ENCODE results near the gene GPR143. TPM values are rescaled to one million over a fixed set of nuclear protein-coding genes. Genes with fewer than 3 reads are reported as not detected.
"Not testable (repeated sequence)": the region's sequence is repeated elsewhere in the genome, so short reads cannot be mapped to it uniquely, and the experiment has no call there.

The GPR143 gene
- total RNA-seq, result 1 to 10 TPM; 1.7 to 2.7 TPM
- polyA plus RNA-seq (ENCODE audit: insufficient read depth, low read depth, low replicate concordance), result 2.5 TPM
- long read RNA-seq, donor 1, result 0 reads
- long read RNA-seq, donor 2, result 0 reads

DNA sequence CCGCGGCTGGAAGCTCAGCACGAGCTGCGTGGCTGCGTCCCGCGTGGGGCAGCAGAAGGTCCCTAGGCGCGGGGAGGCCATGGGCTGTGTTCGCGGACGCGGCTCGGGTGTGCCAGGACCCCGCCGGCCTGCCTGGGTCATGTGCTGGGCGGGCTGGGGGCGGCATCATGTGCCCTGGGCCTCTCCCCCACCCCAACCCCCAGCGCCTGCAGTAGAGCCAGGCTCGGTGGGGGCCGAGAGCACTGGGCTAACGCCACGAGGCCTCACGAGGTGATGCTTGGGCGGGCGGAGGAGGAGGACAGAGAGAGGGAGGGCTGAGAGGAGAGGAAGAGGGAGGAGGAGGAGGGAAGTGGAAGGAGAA lies at the start of gene GPR143:
TSS of gene GPR143 (minus strand) at position 111 of the 361 bp plus-strand sequence. CDS start at position 81, 30 bp downstream.
- intact Hi-C loops (cut with DNase I; ENCODE audit: low total_unique reads), result no loop called here
- 16% methylated on average over 8 of the region's 26 CpGs; no CpG with 5 or more reads in 1 of the 2 donors for WGBS, 2 donors
- DNase-seq, result peak; percentile 18
- peak within 1 kb of the TSS; percentile 9 to 23 for H3K4me3 ChIP-seq
- no peaks in the 10 kb centered on the region for H3K9me3 ChIP-seq
- no peaks in the 10 kb centered on the region for H3K4me1 ChIP-seq
- TF ChIP-seq, protein P1, sequence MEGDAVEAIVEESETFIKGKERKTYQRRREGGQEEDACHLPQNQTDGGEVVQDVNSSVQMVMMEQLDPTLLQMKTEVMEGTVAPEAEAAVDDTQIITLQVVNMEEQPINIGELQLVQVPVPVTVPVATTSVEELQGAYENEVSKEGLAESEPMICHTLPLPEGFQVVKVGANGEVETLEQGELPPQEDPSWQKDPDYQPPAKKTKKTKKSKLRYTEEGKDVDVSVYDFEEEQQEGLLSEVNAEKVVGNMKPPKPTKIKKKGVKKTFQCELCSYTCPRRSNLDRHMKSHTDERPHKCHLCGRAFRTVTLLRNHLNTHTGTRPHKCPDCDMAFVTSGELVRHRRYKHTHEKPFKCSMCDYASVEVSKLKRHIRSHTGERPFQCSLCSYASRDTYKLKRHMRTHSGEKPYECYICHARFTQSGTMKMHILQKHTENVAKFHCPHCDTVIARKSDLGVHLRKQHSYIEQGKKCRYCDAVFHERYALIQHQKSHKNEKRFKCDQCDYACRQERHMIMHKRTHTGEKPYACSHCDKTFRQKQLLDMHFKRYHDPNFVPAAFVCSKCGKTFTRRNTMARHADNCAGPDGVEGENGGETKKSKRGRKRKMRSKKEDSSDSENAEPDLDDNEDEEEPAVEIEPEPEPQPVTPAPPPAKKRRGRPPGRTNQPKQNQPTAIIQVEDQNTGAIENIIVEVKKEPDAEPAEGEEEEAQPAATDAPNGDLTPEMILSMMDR (IDR thresholded peaks at IDR 0.05), result no peak
- no peak for TF ChIP-seq POLR2A (IDR thresholded peaks at IDR 0.05)
- H3K36me3 ChIP-seq (ENCODE audit: low read depth, missing control alignments), result no peaks in the 10 kb centered on the region
- H3K27me3 ChIP-seq, result no peaks in the 10 kb centered on the region
- no peak within 1 kb of the TSS for H3K27ac ChIP-seq

DNA sequence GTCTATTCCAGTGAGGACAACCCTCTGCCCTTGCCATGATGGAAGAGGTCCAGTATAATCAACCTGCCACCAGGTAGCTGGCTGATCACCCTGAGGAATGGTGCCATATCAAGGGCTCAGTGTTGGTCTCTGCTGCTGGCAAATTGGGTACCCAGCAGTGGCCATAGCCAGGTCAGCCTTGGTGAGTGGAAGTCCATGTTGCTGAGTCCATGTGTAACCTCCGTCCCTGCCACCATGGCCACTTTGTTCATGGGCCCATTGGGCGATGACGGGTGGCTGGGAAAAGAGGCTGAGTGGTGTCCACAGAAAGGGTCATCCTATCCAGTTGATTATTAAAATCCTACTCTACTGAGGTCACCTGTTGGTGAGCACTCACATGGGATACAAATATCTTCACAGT lies 45.4 kb upstream of the GPR143 start:
- H3K36me3 ChIP-seq (ENCODE audit: low read depth, missing control alignments); H3K4me3 ChIP-seq; H3K9me3 ChIP-seq; H3K4me1 ChIP-seq; intact Hi-C loops (cut with DNase I; ENCODE audit: low total_unique reads); H3K27me3 ChIP-seq; H3K27ac ChIP-seq; DNase-seq: not testable (repeated sequence)
- WGBS, 2 donors, result 100% methylated on average over 3 of the region's 3 CpGs

DNA sequence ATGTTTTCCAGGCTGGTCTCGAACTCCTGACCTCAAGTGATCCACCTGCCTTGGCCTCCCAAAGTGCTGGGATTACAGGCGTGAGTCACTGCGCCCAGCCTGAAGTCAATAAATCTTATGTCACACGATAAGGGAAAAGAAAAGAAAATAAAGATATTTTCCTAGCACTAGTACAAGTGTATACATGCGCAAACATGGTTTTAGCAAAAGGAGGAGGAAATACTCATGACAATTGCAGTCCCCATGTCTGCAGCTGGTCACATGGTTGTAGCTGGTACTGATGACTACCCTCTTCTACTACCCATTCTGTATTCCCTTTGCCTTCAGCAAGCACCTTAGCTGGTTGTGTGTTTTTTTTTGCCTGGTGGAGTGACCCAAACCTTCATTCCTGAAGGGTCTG lies 44.2 kb upstream of the GPR143 start:
- H3K9me3 ChIP-seq; H3K36me3 ChIP-seq (ENCODE audit: low read depth, missing control alignments); H3K27ac ChIP-seq; intact Hi-C loops (cut with DNase I; ENCODE audit: low total_unique reads); DNase-seq; H3K4me1 ChIP-seq; H3K4me3 ChIP-seq; H3K27me3 ChIP-seq: not testable (repeated sequence)
- 91 to 100% methylated on average over 5 of the region's 5 CpGs for WGBS, 2 donors

DNA sequence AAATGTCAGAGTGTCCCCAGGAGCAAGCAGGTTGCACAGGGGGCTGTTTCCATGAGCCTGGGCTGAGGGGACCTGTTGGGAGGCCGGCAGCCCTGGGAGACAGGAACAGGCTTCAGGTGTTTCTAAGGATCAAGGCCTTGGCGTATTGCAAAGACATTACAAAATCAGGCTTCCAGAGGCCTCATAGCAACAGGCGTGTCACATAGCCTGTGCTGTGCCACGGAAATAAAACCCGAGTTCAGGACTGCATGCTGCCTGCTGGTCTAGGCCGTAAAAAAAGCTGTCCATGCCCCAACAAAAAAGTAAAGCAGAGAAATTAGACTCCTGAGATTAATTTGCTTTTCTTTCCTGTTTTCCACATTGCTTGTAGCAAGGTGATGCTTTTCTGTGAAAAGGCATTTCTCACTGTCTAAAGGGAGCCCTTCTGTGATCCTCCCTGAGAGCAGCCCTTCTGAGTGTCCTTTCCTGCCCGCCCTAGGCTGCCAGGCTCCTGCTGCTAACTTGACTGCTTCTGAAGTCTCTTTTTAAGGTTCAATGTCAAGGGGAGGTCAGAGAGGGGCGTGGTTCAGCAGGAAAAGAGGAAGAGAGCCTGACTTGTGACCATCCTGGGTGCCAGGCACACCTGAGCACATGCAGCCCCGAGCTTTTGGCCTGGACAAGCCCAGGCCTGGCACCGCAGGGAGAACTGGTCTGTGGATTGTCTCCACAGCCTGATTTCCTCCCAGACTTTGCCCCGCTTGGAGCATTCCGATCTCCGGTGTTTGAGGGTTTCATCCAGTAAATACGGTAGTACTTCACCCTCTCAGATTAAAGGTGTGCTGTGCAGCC lies 41.9 kb upstream of the GPR143 start:
- no peaks in the 10 kb centered on the region for H3K27me3 ChIP-seq
- 82 to 98% methylated on average over 7 to 13 of the region's 14 CpGs for WGBS, 2 donors
- H3K27ac ChIP-seq, result no peak overlapping the region
- TF ChIP-seq POLR2A (IDR thresholded peaks at IDR 0.05), result no peak
- TF ChIP-seq, protein P1 (IDR thresholded peaks at IDR 0.05), result no peak
- intact Hi-C loops (cut with DNase I; ENCODE audit: low total_unique reads), result no loop called here
- no peaks in the 10 kb centered on the region for H3K36me3 ChIP-seq (ENCODE audit: low read depth, missing control alignments)
- no peaks in the 10 kb centered on the region for H3K9me3 ChIP-seq
- no peak for DNase-seq
- no peak overlapping the region for H3K4me3 ChIP-seq
- H3K4me1 ChIP-seq, result no peaks in the 10 kb centered on the region

DNA sequence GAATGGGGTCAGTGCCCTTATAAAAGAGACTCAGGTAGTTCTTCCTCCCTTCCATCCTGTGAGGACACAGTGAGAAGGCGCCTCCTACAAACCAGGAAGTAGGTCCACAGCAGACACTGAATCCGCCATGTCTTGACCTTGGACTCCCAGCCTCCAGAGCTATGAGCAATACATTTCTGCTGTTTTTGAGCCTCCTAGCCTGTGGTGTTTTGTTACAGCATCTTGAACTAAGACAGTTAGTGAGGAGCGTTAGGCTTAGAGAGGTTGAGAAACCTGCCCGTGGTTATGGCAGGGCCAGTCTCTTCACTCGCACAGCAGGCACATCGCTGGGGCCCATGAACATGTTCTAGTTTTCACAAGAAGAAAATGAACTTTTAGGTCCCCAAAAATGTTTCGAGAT lies 40.3 kb upstream of the GPR143 start:
- no peak for DNase-seq
- Histone ChIP-seq H3K4me3 (no peak overlapping the region), H3K36me3 (ENCODE audit: low read depth, missing control alignments) (no peaks in the 10 kb centered on the region), H3K27ac (no peak overlapping the region), H3K4me1 (no peaks in the 10 kb centered on the region), H3K9me3 (no peaks in the 10 kb centered on the region), H3K27me3 (no peaks in the 10 kb centered on the region)
- no peak for TF ChIP-seq POLR2A (IDR thresholded peaks at IDR 0.05)
- TF ChIP-seq, protein P1 (IDR thresholded peaks at IDR 0.05), result no peak
- 89 to 98% methylated on average over 7 of the region's 7 CpGs for WGBS, 2 donors
- intact Hi-C loops (cut with DNase I; ENCODE audit: low total_unique reads), result no loop called here

DNA sequence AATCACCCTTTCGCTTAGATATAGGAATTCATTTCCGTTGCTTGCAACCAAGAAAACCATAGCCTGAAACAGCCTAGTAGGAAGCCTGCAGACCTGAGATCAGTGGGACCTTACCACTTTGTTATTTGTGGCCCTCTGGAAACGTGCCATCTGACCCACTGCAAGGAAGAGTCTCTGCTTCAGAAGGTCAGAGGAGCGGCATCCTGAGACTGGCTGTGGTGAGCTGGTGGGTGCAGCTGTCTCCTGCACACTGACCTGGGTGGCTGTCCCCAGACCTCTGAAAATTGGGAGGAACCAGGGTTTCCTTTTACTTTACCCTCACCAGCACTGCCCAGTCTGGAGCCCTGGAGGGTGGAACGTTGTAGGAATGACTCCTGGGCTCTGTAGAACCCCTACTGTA lies 38.8 kb upstream of the GPR143 start:
- Histone ChIP-seq H3K36me3 (ENCODE audit: low read depth, missing control alignments) (no peaks in the 10 kb centered on the region), H3K4me3 (no peak overlapping the region), H3K9me3 (no peaks in the 10 kb centered on the region), H3K27me3 (no peaks in the 10 kb centered on the region), H3K4me1 (no peaks in the 10 kb centered on the region), H3K27ac (no peak overlapping the region)
- intact Hi-C loops (cut with DNase I; ENCODE audit: low total_unique reads), result no loop called here
- TF ChIP-seq, protein P1 (IDR thresholded peaks at IDR 0.05), result no peak
- no peak for TF ChIP-seq POLR2A (IDR thresholded peaks at IDR 0.05)
- DNase-seq, result no peak
- WGBS, 2 donors, result 90 to 100% methylated on average over 3 of the region's 5 CpGs
